GM12891 (cell line): Measurements from ENCODE around the gene RSPO4.

Experiments used
- POLR2A ChIP-seq: IDR thresholded peaks from 2 replicates; pipeline ENCODE4 v1.6.1; 2011; ENCODE audit warnings: low read depth, low read length, control low read depth
- POLR2AphosphoS5 ChIP-seq: IDR thresholded peaks from 2 replicates; pipeline ENCODE4 v1.6.1; 2011; ENCODE audit warnings: low read depth, low read length, control low read depth

GRCh38 chr20:1010659-1011058, 8.5 kb upstream of the RSPO4 start:
- no peak for TF ChIP-seq POLR2A
- TF ChIP-seq POLR2AphosphoS5: no peak
